SH-SY5Y (cell line): ENCODE data around the gene GNG13.

Source experiments
- GATA2 ChIP-seq: IDR thresholded peaks from 2 replicates; pipeline ENCODE4 v1.6.1; 2011; ENCODE audit warnings: mild to moderate bottlenecking, low read depth, low read length
- GATA3 ChIP-seq: IDR thresholded peaks from 2 replicates; pipeline ENCODE4 v1.6.1; 2011; ENCODE audit warnings: low read depth, mild to moderate bottlenecking, low read length, moderate library complexity

- TF ChIP-seq GATA3 (no peak), GATA2 (no peak)
Measured at GRCh38 chr16:784431-784830, 16.1 kb downstream of the GNG13 start.
